HG02938 (cell line): Measurements from ENCODE around the gene MRPL14.
A peak's percentile ranks its signal among the peaks of the same experiment; 100 is the strongest.

Source experiments
- ATAC-seq: cut with Tn5 transposase; IDR thresholded peaks from one replicate; pipeline ENCODE4 v1.9.1; 2021; ENCODE audit warnings: mild to moderate bottlenecking, moderate library complexity; ENCODE audit not compliant: unreplicated experiment

Gene MRPL14

GRCh38 chr6:44126320-44127149 is 717 bp downstream of the MRPL14 start:
- ATAC-seq = peak; percentile 60

- ATAC-seq = no peak
These were observed 3.7 kb downstream of the MRPL14 start for GRCh38 chr6:44123544-44123943.

- no peak for ATAC-seq
These were observed 4.5 kb downstream of the MRPL14 start for GRCh38 chr6:44122801-44123200.

- ATAC-seq = no peak
These were observed 6.4 kb downstream of the MRPL14 start for GRCh38 chr6:44120692-44121443.

- ATAC-seq = no peak
These were observed 7.5 kb downstream of the MRPL14 start for GRCh38 chr6:44119704-44120262.

- no peak for ATAC-seq
These were observed 9.7 kb downstream of the MRPL14 start for GRCh38 chr6:44117397-44118128.

- no peak for ATAC-seq
These were observed 10.4 kb downstream of the MRPL14 start for GRCh38 chr6:44116641-44117382.

GRCh38 chr6:44115866-44116265 is 11.4 kb downstream of the MRPL14 start:
- no peak for ATAC-seq

GRCh38 chr6:44113414-44113813 is 13.8 kb downstream of the MRPL14 start:
- no peak for ATAC-seq

GRCh38 chr6:44111434-44112417 is 15.5 kb downstream of the MRPL14 start:
- no peak for ATAC-seq

GRCh38 chr6:44110966-44111365 is 16.3 kb downstream of the MRPL14 start:
- no peak for ATAC-seq

- no peak for ATAC-seq
These were observed 17.1 kb downstream of the MRPL14 start for GRCh38 chr6:44110005-44110676.

GRCh38 chr6:44109212-44109611 is 18.0 kb downstream of the MRPL14 start:
- ATAC-seq = no peak

- no peak for ATAC-seq
These were observed 18.8 kb downstream of the MRPL14 start for GRCh38 chr6:44108471-44108870.

- ATAC-seq = no peak
These were observed 20.2 kb downstream of the MRPL14 start for GRCh38 chr6:44107017-44107416.

- no peak for ATAC-seq
These were observed 21.1 kb downstream of the MRPL14 start for GRCh38 chr6:44105993-44106740.

GRCh38 chr6:44105146-44105545 is 22.1 kb downstream of the MRPL14 start:
- ATAC-seq = no peak

GRCh38 chr6:44104481-44105021 is 22.7 kb downstream of the MRPL14 start:
- ATAC-seq = no peak
